Measurements from ENCODE around the gene PLEKHG3.

The PLEKHG3 gene

GRCh38 chr14:64796369-64796768 lies 92.1 kb downstream of the PLEKHG3 start:
- DNase-seq (ENCODE audit: extremely low read depth, low read depth), result no peak
- TF ChIP-seq, protein P1, sequence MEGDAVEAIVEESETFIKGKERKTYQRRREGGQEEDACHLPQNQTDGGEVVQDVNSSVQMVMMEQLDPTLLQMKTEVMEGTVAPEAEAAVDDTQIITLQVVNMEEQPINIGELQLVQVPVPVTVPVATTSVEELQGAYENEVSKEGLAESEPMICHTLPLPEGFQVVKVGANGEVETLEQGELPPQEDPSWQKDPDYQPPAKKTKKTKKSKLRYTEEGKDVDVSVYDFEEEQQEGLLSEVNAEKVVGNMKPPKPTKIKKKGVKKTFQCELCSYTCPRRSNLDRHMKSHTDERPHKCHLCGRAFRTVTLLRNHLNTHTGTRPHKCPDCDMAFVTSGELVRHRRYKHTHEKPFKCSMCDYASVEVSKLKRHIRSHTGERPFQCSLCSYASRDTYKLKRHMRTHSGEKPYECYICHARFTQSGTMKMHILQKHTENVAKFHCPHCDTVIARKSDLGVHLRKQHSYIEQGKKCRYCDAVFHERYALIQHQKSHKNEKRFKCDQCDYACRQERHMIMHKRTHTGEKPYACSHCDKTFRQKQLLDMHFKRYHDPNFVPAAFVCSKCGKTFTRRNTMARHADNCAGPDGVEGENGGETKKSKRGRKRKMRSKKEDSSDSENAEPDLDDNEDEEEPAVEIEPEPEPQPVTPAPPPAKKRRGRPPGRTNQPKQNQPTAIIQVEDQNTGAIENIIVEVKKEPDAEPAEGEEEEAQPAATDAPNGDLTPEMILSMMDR (IDR thresholded peaks at IDR 0.05; ENCODE audit: low read depth, low read length), result no peak

GRCh38 chr14:64799555-64799954 lies 95.3 kb downstream of the PLEKHG3 start:
- TF ChIP-seq, protein P1 (IDR thresholded peaks at IDR 0.05; ENCODE audit: low read depth, low read length), result no peak
- DNase-seq (ENCODE audit: extremely low read depth, low read depth), result no peak
